Dermis blood vessel endothelial cell (primary cell): Measurements from ENCODE around the gene CTPS2. TPM values are rescaled to one million over a fixed set of nuclear protein-coding genes. Genes with fewer than 3 reads are reported as not detected.

Experiments
- DNase-seq: peaks from one replicate; pipeline ENCODE4 v3.0.0; 2010
- total RNA-seq: library from RNA; depleted of rRNA; stranded (reverse); fragments of >200 nt; gene quantifications from 2 replicates; pipeline ENCODE4 v1.2.3, GENCODE V29; 2014

CTPS2 gene
- total RNA-seq, 1 donor from 2014 or later: 20.8 TPM

- peak; percentile 11 for DNase-seq
Observed at GRCh38 chrX:16711893-16712547, 449 bp downstream of the CTPS2 start.

- peak; percentile 6 for DNase-seq
Observed at GRCh38 chrX:16711219-16711811, 1.2 kb downstream of the CTPS2 start.

- no peak for DNase-seq
Observed at GRCh38 chrX:16708016-16708415, 4.5 kb downstream of the CTPS2 start.

GRCh38 chrX:16705370-16705769 lies 7.1 kb downstream of the CTPS2 start:
- DNase-seq: no peak

GRCh38 chrX:16702700-16703599 lies 9.5 kb downstream of the CTPS2 start:
- DNase-seq: no peak

GRCh38 chrX:16700734-16701133 lies 11.7 kb downstream of the CTPS2 start:
- DNase-seq: no peak

- DNase-seq: no peak
Observed at GRCh38 chrX:16699389-16699788, 13.1 kb downstream of the CTPS2 start.

- no peak for DNase-seq
Observed at GRCh38 chrX:16696956-16697355, 15.5 kb downstream of the CTPS2 start.

GRCh38 chrX:16695079-16695676 lies 17.3 kb downstream of the CTPS2 start:
- peak; percentile 72 for DNase-seq

GRCh38 chrX:16687514-16687913 lies 25.0 kb downstream of the CTPS2 start:
- DNase-seq: no peak

GRCh38 chrX:16683007-16683664 lies 29.3 kb downstream of the CTPS2 start:
- DNase-seq: no peak

- DNase-seq: peak; percentile 15
Observed at GRCh38 chrX:16678689-16679088, 33.8 kb downstream of the CTPS2 start.

- peak; percentile 75 for DNase-seq
Observed at GRCh38 chrX:16671005-16671404, 41.5 kb downstream of the CTPS2 start.

GRCh38 chrX:16666541-16666940 lies 45.9 kb downstream of the CTPS2 start:
- DNase-seq: peak; percentile 76

GRCh38 chrX:16665089-16665488 lies 47.4 kb downstream of the CTPS2 start:
- peak; percentile 32 for DNase-seq

GRCh38 chrX:16664626-16665025 lies 47.8 kb downstream of the CTPS2 start:
- peak; percentile 29 for DNase-seq

- peak; percentile 45 for DNase-seq
Observed at GRCh38 chrX:16664074-16664473, 48.4 kb downstream of the CTPS2 start.

GRCh38 chrX:16662402-16662801 lies 50.1 kb downstream of the CTPS2 start:
- DNase-seq: no peak

- no peak for DNase-seq
Observed at GRCh38 chrX:16661495-16661894, 51.0 kb downstream of the CTPS2 start.

GRCh38 chrX:16659321-16659720 lies 53.1 kb downstream of the CTPS2 start:
- no peak for DNase-seq

- DNase-seq: peak; percentile 60
Observed at GRCh38 chrX:16658284-16658683, 54.2 kb downstream of the CTPS2 start.

- DNase-seq: no peak
Observed at GRCh38 chrX:16654093-16654492, 58.4 kb downstream of the CTPS2 start.

- DNase-seq: no peak
Observed at GRCh38 chrX:16653424-16653823, 59.0 kb downstream of the CTPS2 start.
